Epidermal melanocyte (primary cell): Measurements from ENCODE around the gene HCRT.
"Not testable (repeated sequence)": the region's sequence is repeated elsewhere in the genome, so short reads cannot be mapped to it uniquely, and the experiment has no call there.

ENCODE experiments used
- DNase-seq: peaks from one replicate; pipeline ENCODE4 v3.0.0; 2011; ENCODE audit warnings: low spot score; ENCODE audit not compliant: insufficient read length

Gene HCRT, protein sequence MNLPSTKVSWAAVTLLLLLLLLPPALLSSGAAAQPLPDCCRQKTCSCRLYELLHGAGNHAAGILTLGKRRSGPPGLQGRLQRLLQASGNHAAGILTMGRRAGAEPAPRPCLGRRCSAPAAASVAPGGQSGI

DNA sequence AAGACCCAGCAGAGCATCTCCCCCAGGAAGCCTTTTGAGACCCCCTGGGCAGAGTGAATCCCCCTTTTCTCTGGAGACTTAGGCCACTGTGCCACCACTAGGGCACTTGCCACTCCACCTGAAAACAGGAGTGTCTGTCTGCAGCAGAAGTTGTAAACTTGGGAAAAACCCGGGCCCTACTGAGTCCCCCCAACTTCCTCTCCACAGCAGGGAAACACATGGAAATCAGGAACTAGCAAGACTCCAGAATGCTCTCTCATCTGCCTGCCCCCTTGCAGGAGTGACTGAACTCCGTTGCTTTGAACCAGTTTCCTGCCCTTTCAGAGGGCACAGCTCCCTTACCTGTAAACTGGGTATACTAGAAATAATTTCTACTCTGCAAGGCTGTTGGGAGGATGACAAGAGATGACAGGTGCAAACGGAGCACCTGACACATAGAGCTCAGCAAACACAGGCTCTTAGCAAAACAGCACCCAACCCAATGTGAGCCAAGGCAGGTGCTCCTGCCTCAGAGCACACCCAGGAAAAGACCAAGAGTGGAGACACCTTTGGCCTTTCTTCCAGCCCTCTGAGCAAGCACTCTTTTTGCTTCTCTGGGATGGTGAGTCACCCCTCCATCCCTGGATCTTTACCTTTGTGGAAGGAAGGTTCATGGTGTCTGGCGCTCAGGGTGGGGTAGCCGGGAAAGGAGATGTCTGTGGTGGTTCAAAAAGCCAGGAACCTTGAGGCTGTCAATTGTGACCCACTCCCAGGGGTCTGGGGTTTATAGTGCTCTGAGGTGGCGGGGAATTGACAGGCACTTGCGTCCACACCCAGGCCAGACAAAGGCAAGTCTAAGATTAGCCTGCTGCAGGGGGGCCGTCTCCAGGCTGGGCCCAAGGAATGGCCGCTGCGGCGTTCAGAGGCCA lies at the start of gene HCRT:
Gene HCRT, minus strand, starts transcription at position 740 of the 908 bp plus-strand sequence. Its CDS starts 87 bp downstream, at position 653.
- DNase-seq: no peak

DNA sequence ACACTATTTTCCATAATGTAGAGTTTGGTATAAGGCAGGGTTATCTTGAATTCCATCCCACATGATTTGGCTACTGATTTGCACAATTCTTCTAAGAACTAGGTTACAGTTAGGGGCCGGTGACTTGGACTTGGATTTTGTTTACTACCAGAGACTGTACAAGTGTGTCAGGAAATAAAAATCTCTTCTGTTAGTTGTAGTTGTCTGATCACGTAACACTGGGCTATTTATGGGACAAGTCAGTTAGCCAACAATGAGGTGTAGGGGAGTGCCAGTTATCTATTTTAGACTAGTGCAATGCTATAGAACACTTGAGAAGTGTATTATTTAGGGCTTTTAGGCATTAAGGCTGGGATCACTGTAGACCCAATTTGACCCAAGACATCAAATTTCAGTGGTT lies 48.7 kb upstream of the HCRT start:
- DNase-seq: no peak

DNA sequence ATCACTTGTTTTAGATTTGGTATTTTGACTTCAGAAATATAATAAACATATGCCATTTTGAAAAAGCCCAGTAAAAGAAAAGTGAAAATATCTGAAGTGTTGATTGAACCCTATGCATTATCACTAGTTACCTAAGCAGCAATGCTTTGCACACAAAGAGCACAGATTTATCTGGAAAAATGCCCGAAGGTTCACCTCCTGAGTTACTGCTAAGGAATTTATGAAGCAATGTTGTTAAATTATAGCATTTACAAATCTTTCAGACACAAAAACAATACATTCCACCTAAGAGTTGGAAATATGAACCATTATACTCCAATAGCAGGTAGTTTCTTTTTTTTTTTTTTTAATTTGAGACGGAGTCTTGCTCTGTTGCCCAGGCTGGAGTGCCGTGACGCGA lies 47.9 kb upstream of the HCRT start:
- no peak for DNase-seq

DNA sequence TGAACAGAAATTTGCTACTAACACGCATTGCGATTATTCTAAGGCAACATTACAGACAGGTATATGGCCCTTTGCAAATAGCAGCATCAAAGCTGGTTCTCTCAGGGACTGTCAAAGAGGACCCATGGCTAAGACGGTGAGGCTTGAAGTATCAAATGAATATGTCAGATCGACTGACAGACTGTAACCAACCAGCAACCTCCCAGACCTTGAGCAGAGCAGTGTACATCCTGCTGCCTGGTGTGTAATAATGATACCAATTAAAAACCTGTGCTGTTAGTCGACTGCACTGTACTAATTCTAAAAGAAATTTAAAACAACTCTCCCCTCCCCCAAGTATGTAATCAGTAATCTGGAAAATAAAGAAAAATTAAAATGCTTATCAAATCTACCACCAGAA lies 45.0 kb upstream of the HCRT start:
- no peak for DNase-seq

GRCh38 chr17:42227849-42228700 lies 42.8 kb upstream of the HCRT start:
- no peak for DNase-seq

DNA sequence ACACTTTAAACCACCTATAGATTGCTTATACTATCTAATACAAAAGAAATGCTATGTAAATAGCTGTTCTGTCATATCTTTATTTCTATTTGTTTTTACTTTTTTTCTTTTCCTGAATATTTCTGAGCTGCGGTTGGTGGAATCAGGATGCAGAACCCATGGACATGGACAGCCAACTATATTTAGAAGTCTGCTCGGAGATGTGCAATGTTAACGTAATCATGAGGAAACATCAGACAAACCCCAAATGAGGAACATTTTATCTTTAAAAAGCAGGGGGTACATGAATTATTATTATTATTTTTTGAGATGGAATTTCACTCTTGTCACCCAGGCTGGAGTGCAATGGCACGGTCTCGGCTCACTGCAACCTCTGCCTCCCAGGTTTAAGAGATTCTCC lies 40.4 kb upstream of the HCRT start:
- no peak for DNase-seq

GRCh38 chr17:42224651-42225050 lies 39.4 kb upstream of the HCRT start:
- no peak for DNase-seq

DNA sequence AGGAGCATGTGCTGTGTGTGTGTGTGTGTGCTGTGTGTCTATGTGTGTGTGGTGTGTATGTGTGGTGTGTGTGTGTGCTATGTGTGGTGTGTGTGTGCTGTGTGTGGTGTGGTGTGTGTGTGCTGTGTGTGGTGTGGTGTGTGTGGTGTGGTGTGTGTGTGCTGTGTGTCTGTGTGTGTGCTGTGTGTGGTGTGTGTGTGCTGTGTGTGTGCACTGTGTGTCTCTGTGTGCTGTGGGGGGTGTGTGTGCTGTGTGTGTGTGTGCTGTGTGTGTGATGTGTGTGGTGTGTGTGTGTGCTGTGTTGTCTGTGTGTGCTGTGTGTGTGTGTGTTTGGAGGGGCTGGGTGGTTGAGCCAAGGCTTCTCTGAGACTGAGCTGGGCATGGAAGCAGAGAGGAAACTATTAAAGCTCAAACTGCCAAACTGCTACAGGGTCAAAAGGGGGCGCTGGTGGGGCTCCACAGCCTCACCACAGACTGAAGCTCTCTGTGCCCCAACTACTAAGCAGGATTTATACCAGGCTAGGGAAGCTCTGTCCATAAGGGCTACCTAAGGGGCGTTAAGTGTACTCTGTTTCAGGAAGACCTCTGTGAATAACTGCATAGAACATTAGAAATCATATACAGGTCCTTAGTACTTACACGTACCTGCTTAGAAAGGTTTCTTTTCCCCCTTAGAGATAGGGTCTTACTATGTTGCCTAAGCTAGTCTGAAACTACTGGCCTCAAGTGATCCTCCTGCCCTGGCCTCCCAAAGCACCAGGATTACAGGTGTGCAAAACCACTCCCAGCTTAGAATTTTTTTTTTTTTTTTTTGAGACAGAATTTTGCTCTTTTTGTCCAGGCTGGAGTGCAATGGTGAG lies 36.9 kb upstream of the HCRT start:
- no peak for DNase-seq

- not testable (repeated sequence) for DNase-seq
Observed at GRCh38 chr17:42219280-42219679, 34.0 kb upstream of the HCRT start.

DNA sequence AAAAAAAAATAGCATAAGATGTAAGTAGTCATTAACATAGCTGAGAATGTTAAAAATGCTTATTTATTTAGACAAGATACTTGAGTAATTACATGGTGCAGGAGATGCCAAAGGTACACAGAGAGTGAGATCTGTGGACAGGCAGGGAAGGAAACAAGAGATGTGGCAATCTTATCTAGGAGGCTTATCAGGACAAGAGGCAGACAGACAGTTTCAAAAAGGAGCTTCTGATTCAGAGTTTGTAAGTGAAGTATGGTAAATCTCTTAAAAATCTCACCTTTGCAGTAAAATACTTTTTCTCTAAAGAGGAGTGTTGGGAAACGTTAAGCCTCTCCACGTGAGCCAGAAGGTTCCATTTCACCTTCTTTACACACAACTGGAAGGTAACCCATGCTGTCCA lies 28.9 kb upstream of the HCRT start:
- DNase-seq: no peak

DNA sequence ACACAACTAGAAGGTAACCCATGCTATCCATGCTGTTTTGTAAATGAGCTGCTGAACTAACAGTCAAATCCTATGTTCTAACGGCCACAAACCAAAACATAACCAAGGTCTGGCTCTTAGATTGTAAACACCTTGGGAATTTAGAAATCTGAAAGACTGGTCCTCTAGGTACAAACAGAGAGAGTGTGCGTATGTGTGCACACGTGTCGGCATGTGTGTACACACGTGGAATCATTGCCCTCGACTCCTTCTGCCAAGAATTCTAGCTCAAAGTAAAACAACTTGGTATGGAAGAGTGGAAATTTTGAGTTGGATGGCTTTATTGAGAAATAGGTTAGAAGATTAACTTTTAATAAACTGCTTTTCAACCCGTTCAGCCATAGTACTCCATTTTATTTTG lies 27.1 kb upstream of the HCRT start:
- no peak for DNase-seq

DNA sequence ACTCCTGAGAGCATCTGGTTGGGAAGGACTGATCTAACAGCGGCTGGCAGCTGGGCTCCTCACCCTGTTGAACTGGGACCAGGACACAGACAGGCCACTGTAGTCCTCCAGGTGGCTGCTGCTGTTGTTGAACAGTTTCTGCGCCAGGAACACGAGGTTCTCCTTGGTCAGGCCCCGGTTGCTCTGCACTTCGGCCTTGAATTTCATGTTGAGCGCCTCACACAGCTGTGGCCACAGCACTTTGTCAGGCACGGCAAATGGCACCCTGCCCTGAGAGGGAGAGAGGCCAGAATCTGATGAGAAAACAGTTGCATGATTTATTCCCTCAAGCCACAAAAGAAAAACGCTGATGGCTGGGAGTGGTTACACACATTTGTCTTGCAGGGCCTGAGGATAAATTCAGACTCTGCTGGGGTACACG lies 26.7 kb upstream of the HCRT start:
- DNase-seq: not testable (repeated sequence)

GRCh38 chr17:42210046-42210445 lies 24.8 kb upstream of the HCRT start:
- DNase-seq: no peak

DNA sequence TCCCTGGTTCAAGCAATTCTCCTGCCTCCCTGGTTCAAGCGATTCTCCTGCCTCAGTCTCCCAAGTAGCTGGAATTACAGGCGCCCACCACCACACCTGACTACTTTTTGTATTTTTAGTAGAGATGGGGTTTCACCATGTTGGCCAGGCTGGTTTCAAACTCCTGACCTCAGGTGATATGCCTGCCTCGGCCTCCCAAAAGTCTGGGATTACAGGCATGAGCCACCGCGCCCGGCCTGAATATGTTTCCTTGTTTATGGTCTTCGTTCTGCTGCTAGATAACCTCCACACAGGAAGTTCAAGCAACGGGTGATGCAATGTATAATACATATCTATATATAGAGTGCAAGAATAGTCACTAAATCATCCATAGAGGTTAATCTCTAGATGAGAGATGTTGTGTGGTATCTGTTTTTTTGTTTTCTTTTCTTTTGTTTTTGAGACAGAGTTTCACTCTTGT lies 20.9 kb upstream of the HCRT start:
- not testable (repeated sequence) for DNase-seq

DNA sequence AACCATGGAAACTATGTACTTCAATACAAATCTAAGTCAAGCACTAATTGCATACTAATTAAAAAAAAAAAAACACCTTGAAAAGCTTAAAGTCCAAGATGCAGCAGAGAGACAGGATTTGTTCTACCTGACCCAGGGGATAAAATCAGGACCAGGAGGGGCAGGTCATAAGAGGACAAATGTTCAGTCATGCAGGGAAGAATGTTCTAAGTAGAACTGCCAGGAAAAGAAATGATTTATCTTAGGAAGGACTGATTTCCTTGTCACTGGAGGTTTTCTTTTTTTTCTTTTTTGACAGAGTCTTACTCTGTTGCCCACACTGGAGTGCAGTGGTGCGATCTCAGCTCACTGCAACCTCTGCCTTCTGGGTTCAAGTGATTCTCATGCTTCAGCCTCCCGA lies 18.1 kb upstream of the HCRT start:
- no peak for DNase-seq

DNA sequence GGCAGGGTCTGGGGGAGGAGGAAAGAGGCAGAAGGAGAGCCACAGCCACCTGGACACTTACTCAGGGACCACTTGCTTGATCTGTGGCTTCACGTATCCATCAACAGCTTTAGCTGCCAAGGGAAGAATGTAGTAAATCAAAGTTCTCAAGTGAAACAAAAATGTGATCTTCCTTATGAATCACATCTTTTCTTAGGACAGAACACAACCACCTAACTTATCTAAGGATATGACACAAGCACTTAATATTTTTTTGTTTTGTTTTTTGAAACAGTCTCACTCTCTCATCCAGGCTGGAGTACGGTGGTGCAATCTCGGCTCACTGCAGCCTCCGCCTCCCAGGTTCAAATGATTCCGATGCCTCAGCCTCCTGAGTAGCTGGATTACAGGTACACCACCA lies 17.4 kb upstream of the HCRT start:
- DNase-seq: no peak

- no peak for DNase-seq
Observed at GRCh38 chr17:42202159-42202558, 16.9 kb upstream of the HCRT start.

GRCh38 chr17:42201458-42201772 lies 16.2 kb upstream of the HCRT start:
- no peak for DNase-seq

- DNase-seq: no peak
Observed at GRCh38 chr17:42200706-42201457, 15.6 kb upstream of the HCRT start.

DNA sequence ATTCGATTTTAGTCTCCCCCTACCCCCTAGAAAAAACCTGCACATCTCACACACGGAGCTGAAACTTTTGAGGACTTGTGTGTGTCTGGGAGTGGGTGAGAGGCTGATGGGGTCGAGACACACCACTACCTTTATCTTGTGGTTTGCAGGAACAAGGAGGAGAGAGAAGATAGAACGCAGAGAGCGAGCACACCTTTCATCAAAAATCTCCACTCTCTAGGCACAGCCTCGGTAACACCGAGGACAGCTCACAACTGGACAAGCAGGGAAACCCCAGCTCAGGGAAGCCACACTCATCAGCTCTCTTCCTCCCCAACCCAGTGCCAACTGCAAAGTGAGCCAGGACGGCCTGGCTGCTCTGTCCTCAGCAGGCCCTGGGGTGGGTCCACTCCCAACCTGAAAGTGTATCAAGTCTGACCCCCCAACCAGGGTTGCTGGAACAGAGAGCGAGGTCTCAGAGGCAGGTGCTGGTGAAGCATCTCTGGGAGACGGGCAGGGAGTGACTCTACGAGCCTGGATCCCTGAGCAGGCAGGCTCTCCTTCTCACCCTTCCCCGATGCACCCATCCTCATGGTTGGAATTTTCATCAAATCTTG lies 14.3 kb upstream of the HCRT start:
- no peak for DNase-seq
